Right renal pelvis (tissue), 4 donors: ENCODE data around the gene RTL1. TPM values are rescaled to one million over a fixed set of nuclear protein-coding genes. Genes with fewer than 3 reads are reported as not detected.

Experiments
- DNase-seq, 4 donors: peaks; one replicate each; pipeline ENCODE4 v3.0.0-alpha.2; 2013; ENCODE audit warnings: low read depth in 4 of 4, low spot score in 3 of 4, missing footprints in 1 of 4
- polyA plus RNA-seq, 4 donors: library from polyadenylated mRNA; unstranded; fragments of 120-200 nt; gene quantifications; one replicate each; pipeline ENCODE4 v1.2.1, GENCODE V29; 2013; ENCODE audit not compliant: insufficient read length in 4 of 4

Gene RTL1
- polyA plus RNA-seq, 4 donors = 0.06 to 0.08 TPM; not detected in 2

DNA sequence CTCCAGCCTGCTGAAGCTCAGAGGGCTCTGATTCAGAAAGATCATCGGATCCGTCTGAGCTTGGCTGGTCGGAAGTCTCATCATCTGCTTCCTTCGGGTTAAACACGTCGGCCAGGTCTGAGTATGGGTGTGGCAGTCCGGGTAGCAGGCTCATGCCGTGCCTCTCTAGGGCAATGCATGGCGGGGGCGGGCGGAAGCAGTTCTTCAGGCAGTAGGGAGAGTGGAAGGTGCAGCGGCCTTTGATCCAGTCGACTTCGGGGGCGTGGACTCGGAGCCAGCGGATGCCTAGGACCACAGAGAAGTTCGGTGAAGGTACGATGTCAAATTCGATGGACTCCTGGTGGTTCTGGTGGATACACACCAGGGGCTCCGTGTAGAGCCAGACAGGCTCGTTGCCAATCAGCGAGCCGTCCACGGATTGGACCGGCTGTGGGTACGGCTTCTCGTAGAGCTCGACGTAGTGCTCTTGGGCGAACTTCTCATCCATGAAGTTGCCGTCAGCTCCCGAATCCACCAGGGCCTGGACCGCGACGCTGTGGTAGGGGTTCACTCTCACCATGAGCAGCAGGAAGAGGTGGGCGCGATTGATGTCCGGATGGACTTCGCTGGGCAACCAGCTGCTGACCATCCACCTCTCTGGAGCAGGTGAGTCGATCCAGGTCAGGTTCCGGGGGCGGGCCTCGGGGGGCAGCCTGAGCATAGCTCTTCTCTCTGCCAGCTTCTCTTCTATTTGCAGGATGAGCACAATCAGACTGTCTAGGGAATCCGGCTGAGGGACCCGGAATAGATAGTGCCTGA lies 20.3 kb downstream of the RTL1 start:
- DNase-seq = no peak

- no peak for DNase-seq
These were observed 21.2 kb downstream of the RTL1 start for GRCh38 chr14:100882026-100882967.

DNA sequence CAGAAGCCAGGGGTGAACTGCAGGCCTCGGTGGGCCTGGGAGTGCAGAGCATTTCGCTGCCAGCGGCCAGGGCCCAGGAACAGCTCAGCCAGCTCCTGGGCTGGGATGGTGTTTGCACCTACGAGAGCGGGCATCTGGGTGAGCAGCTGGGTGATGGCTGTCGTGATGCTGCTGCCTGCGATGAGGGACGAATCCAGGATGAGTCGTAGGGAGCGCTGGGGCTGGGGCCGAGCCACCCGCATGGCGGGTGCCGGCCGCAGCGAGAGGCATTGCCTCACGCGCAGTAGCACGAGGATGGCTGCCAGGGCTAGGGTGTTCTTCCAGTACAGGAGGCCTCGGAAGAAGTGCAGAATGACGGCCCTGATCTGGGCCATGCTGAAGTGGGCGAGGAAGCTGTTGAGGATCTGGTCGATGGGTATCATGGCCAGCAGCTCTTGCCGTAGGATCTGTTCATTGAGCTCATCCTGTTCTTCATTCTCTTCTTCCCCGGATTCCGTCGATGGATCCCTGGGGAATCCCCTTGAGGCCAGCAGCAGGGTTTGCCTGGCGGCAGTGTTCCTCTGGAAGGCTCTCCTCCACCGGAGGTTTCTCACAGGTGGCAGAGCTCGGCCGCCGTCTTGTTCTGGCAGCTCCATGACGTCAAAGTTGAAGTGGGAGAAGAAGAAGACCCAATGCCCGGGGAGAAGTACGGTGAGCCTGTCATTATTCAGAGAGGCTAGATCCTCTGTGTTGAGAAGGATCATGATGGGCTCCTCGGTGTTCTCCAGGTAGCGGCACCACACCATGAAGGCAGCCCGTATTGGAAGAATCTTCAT lies 22.1 kb downstream of the RTL1 start:
- no peak for DNase-seq

GRCh38 chr14:100880271-100881101 lies 23.0 kb downstream of the RTL1 start:
- no peak for DNase-seq

- DNase-seq = no peak
These were observed 23.7 kb downstream of the RTL1 start for GRCh38 chr14:100879782-100880181.

DNA sequence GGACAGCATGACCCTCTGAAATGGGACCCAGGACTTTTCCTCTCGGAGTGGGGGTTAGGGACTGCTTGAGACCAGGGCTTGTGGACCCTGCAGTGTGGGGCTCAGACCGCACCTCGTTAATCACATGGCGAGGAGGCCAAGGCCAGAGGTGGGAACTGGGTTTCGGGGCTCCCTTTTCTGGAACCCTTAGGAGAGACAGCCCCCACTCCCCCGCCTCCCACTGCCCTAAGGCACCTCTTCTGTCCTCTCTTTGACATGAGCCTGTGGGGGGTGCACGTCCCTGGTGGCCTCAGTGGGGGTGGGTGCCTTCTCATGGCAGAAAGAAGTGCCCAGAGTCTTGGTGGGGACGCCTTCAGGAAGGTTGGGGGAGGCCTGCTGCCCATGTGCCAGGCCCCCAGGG lies 24.3 kb downstream of the RTL1 start:
- DNase-seq = no peak

DNA sequence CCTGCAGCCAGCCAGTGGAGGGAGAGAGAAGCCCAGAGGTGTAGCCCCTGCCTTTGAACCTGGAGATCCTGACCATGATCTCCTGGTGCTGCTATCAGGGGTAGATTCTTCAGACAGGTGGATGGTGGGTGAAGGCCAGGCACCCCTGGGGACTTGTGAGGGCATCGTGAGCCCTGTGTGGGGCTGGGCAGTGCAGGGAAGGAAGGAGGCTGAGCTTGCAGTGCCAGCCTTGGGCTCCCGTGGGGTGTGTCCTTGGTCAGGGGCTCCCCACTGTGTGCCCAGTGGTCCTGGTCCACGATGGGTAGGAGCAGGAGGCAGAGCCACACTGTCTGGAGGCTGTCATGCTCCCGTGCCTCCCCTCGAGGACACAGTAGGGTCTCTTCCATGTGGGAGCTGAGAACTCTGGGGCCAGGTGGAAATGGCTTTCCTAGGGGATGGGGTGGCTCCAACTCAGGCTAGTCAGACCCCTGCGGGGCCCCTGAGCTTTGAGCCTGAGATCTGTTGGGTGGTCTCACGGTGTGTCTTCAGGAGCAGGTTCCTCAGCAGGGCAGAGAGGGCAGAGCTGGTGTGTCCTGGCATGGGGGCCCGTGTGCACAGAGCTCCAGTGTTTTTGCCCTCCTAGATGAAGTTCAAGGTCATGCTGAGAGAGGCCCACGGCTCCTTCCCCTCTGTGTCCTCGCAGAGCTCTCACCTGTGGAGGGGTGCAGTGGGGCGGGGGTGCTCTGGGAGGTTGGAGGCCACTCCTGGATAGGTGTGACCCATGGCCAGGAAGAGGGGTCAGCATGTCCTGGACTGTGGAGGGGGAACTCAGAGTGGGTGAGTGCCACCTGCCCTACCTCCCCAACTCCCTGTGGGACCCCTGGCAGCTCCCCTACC lies 25.0 kb downstream of the RTL1 start:
- no peak for DNase-seq

- DNase-seq = no peak
These were observed 27.5 kb downstream of the RTL1 start for GRCh38 chr14:100875861-100876590.

DNA sequence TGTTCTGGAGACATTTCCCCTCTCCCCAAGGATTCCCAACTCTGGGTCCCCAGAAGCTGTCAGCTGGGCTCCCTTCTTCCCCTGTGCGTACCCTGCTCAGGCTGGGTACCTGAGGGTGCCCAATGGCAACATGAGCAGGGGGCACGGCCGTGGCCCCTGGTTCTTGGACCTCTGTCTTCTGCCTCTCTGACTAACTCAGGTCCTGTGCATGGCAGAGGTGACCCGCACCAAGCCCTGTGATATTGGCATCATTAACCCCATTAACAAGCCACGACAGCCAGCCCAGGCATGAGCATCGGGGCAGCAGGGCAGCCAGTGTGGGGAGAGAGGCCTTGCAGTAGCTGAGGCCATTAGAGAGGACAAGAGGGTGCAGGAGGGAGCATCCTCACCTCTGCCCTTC lies 28.4 kb downstream of the RTL1 start:
- DNase-seq = no peak

GRCh38 chr14:100874411-100875091 lies 29.0 kb downstream of the RTL1 start:
- no peak for DNase-seq

GRCh38 chr14:100874051-100874410 lies 29.5 kb downstream of the RTL1 start:
- DNase-seq = no peak

DNA sequence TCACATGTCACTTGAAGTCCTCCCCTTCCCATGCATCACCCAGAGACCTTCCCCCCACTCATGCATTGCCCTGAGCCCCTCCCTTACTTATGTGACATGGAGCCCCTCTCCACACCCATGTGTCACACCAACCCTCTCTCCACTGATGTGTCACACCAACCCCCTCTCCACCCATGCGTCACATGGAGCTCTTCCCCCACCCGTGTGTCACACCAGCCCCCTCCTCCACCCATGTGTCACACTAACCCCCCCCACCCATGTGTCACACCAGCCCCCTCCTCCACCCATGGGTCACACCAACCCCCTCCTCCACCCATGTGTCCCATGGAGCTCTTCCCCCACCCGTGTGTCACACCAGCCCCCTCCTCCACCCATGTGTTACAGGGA lies 30.4 kb downstream of the RTL1 start:
- DNase-seq = no peak

- no peak for DNase-seq
These were observed 31.0 kb downstream of the RTL1 start for GRCh38 chr14:100872259-100873095.

- DNase-seq = no peak
These were observed 32.0 kb downstream of the RTL1 start for GRCh38 chr14:100871234-100872186.

DNA sequence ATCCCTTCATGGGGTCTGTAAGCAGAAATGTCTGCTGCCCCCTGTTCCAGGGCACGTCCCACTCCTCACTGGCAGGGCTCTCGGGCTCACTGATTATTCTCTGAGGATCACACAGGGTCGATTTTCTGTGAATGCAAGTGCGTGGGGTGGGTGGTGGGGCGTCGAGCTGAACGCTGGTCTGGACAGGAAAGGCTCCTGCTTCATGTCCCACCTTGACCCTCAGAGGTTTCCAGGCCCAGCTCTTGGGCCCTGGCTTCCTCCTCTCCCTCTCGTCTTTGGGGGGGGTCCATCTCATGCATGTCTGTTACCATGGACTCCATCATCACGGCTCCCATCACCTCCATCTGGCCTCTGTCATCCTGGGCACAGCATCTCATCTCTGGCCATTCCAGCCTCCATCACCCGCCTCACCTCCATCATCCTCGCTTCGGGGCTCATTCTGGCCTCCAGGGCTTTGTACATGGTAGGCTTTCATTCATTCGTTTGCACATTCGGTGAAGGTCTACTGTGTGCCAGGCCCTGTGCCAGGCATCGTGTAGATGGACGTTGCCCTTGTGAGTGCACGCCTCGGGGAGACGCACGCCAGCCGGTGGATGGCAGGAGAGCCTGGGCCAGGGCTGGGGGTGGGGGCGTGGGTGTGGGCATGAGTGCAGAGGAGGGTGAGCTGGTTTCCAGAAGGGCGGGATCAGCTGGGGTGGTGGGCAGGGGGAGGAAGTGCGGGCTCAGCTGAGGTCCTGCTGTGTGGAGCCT lies 34.7 kb downstream of the RTL1 start:
- DNase-seq = no peak
